AG20443 (cell line): ENCODE measurements around the gene SLC35F3.
"Not testable (repeated sequence)": the region's sequence is repeated elsewhere in the genome, so short reads cannot be mapped to it uniquely, and the experiment has no call there.

Experiments
- DNase-seq: peaks from one replicate; pipeline ENCODE4 v3.0.0; 2012; ENCODE audit warnings: low spot score, mixed read lengths

SLC35F3 gene

GRCh38 chr1:234107416-234108021 lies 203.0 kb downstream of the SLC35F3 start:
- DNase-seq: no peak

- DNase-seq: peak; percentile 34
These were observed 204.4 kb downstream of the SLC35F3 start for GRCh38 chr1:234108921-234109320.

DNA sequence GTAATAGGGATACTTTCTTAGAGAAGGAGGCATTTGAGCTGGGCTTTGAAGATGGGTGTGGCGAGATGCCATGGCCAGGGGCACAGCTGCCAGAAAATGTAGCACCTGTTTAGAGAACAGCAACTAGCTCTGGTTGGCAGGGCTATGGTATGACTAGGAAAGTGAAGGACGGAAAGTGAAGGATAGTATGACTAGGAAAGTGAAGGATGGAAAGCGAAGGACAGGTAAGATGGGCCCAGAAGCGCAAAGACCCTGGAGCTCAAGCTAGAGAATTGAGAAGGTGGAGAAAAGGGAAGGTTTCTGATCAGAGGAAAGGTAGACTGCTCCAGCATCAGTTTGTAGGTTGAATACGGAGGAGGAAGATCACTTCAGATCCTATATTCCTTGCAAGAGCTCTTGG lies 205.4 kb downstream of the SLC35F3 start:
- DNase-seq: no peak

- DNase-seq: peak; percentile 42
These were observed 207.1 kb downstream of the SLC35F3 start for GRCh38 chr1:234111458-234112142.

GRCh38 chr1:234114648-234115307 lies 210.3 kb downstream of the SLC35F3 start:
- DNase-seq: peak; percentile 68

- DNase-seq: no peak
These were observed 214.4 kb downstream of the SLC35F3 start for GRCh38 chr1:234118911-234119310.

- no peak for DNase-seq
These were observed 215.0 kb downstream of the SLC35F3 start for GRCh38 chr1:234119431-234119830.

- DNase-seq: peak; percentile 16
These were observed 216.0 kb downstream of the SLC35F3 start for GRCh38 chr1:234120327-234120944.

DNA sequence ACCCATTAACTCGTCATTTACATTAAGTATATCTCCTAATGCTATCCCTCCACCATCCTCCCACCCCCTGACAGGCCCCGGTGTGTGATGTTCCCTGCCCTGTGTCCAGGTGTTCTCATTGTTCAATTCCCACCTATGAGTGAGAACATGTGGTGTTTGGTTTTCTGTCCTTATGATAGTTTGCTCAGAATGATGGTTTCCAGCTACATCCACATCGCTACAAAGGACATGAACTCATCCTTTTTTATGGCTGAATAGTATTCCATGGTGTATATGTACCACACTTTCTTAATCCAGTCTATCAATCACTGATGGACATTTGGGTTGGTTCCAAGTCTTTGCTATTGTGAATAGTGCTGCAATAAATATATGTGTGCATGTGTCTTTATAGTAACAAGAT lies 217.2 kb downstream of the SLC35F3 start:
- DNase-seq: not testable (repeated sequence)

GRCh38 chr1:234122571-234122970 lies 218.1 kb downstream of the SLC35F3 start:
- DNase-seq: not testable (repeated sequence)

- no peak for DNase-seq
These were observed 219.4 kb downstream of the SLC35F3 start for GRCh38 chr1:234123867-234124266.

- peak; percentile 22 for DNase-seq
These were observed 220.8 kb downstream of the SLC35F3 start for GRCh38 chr1:234125283-234125682.

- no peak for DNase-seq
These were observed 221.2 kb downstream of the SLC35F3 start for GRCh38 chr1:234125714-234126113.

DNA sequence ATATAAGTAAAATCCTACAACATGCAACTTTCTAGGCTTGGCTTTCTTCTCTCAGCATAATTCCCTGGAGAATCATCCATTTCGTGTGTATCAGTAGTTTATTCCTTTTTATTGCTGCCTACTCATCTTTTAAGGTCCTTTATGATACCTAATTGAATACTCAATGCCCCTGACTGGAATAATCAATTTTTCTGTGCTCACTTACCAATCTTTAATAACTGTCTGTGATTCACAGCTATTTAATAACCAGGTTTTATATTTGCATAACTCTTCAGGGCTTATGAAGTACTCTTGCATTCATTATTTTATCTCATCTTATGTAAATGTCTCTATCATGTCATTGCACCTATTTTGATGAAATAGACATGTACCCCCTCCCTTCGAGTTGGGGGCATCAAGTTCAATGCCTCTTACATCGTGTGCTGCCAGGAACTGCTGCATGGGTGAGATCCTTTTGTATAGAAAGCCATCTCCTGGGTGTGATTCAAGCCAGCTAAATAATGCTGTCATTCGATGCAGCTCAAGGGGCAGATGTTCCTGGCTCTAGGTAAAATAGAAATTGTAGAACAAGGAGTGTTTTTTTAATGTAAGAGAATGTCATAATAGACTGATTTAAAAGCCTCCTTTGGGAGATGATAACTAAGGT lies 222.7 kb downstream of the SLC35F3 start:
- no peak for DNase-seq

DNA sequence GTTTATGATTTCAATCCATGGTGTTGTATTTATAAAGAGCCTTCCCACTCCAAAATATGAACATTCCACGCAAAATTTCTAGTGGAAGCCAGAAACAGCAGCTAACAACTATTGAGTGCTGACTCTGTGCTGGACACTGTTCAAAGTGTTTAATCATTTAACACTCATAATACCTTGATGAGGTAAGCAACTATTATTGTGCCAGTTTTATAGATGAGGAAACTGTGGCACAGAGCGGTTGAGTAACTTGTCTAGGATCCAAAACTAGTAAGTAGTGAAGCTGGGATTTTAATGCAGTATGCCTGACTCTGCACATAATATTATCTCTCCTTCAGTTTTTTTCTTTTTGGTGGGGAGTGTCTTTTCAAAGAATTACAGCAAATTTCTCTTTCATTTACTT lies 228.3 kb downstream of the SLC35F3 start:
- no peak for DNase-seq

- no peak for DNase-seq
These were observed 230.4 kb downstream of the SLC35F3 start for GRCh38 chr1:234134878-234135277.

DNA sequence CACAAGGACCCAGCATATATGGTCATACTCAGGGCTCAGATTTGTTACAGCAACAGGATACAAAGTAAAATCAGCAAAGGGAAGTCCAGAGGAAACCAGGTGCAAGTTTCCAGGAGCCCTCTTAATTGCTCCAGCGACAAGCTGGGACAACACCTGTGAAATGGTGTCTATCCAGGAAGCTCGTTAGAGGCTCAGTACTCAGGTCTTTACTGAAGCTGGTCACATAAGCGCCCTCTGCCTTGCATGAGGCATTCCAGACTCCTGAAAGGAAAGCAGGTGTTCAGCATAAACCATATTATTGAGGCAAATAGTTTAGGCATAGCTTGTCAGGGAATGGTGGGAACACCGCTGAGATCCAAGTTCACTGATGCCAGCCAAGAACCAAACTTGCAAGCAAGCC lies 231.0 kb downstream of the SLC35F3 start:
- no peak for DNase-seq

DNA sequence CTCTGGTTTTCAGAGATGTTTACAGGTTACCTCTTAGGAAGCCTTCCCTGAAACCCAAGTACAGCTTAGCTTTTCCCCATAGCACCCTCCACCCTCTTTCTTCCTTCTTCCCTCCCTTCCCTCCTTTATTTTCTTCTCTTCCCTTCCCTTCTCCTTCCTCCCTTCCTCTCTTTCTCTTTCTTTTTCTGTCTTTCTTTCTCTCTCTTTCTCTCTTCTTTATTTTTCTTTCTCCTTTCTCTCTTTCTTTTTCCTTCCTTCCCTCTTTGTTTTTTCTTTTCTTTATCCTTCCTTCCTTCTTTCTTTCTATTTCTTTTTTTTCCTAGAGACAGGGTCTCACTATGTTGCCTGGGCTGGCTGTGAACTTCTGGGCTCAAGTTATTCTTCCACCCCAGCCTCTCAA lies 231.6 kb downstream of the SLC35F3 start:
- DNase-seq: no peak

DNA sequence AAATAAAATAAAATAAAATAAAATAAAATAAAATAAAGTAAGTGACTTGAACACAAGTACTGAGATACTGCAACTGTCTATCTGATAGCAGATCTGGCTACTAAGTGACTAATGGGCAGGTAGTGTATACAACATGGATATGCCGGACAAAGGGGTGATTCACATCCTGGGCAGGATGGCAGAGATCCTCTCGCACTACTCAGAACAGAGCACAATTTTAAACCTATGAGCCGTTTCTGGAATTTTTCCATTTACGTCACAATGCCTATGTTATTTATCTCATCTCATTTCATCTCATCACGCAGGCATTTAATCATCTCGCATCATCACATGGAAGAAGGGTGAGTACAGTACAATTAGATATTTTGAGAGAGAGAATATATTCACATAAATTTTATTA lies 235.5 kb downstream of the SLC35F3 start:
- peak; percentile 20 for DNase-seq

GRCh38 chr1:234140388-234140787 lies 235.9 kb downstream of the SLC35F3 start:
- DNase-seq: no peak

GRCh38 chr1:234141006-234141405 lies 236.5 kb downstream of the SLC35F3 start:
- no peak for DNase-seq

- DNase-seq: no peak
These were observed 239.2 kb downstream of the SLC35F3 start for GRCh38 chr1:234143681-234144080.
